Muscle of leg (tissue), 16 donors: ENCODE data around the gene ZCRB1. TPM values are rescaled to one million over a fixed set of nuclear protein-coding genes. Genes with fewer than 3 reads are reported as not detected.

ENCODE experiments used
- DNase-seq: peaks from one replicate; pipeline ENCODE4 v3.0.0; 2013
- H3K27ac ChIP-seq: one replicate; pipeline ENCODE4 v1.5.1; 2013; ENCODE audit warnings: mild to moderate bottlenecking, low read length, control low read depth
- H3K27me3 ChIP-seq: one replicate; pipeline ENCODE4 v1.6.1; 2013; ENCODE audit warnings: low read length; ENCODE audit not compliant: control insufficient read depth, insufficient read depth
- H3K36me3 ChIP-seq: one replicate; pipeline ENCODE4 v1.6.1; 2013; ENCODE audit warnings: low read length; ENCODE audit not compliant: control insufficient read depth, insufficient read depth
- H3K4me1 ChIP-seq: one replicate; pipeline ENCODE4 v1.6.1; 2013; ENCODE audit warnings: low read length; ENCODE audit not compliant: control insufficient read depth, insufficient read depth
- H3K4me3 ChIP-seq: one replicate; pipeline ENCODE4 v1.5.1; 2013; ENCODE audit warnings: low read length, control low read depth
- H3K9me3 ChIP-seq: replicated peaks from 2 replicates; pipeline ENCODE4 v1.6.1; 2013; ENCODE audit warnings: low read depth, low read length; ENCODE audit not compliant: control insufficient read depth
- WGBS: methylation state at CpG from one replicate; pipeline ENCODE4 v1.1.5; 2013; ENCODE audit warnings: missing lambda C conversion rate; ENCODE audit not compliant: insufficient coverage; 5-methylcytosine and 5-hydroxymethylcytosine counted together
- long read RNA-seq, 11 donors: transcript quantifications; one replicate each; lab custom pipeline, GENCODE V29; 2026
- polyA plus RNA-seq, 8 donors: library from polyadenylated mRNA; unstranded; fragments of 120-200 nt; gene quantifications; one replicate each; pipeline versions ENCODE4 v1.2.1 to v1.2.3, GENCODE V29; 2013; ENCODE audit warnings: inconsistent platforms in 1 of 8, low replicate concordance in 1 of 8; ENCODE audit not compliant: insufficient read length in 8 of 8, insufficient read depth in 1 of 8
- total RNA-seq: library from RNA; stranded (reverse); fragments of 120-200 nt; gene quantifications from one replicate; pipeline ENCODE4 v1.2.4, GENCODE V29; 2013

ZCRB1 gene, protein sequence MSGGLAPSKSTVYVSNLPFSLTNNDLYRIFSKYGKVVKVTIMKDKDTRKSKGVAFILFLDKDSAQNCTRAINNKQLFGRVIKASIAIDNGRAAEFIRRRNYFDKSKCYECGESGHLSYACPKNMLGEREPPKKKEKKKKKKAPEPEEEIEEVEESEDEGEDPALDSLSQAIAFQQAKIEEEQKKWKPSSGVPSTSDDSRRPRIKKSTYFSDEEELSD
- 81.8 TPM for total RNA-seq
- 10 to 100 TPM; 67.5 to 92.2 (median 77.9) TPM for polyA plus RNA-seq
- long read RNA-seq, donor 1, transcript ZCRB1-201 (8 exons, 1,827 nt): major isoform, 14 of 14 reads
- long read RNA-seq, donor 1, partial matches to known transcripts: 0 of 14 reads
- long read RNA-seq, donor 1, other reads (novel, unspliced or antisense): 0 of 14 reads
- long read RNA-seq, donor 2, partial matches to known transcripts: 0 of 1 reads
- long read RNA-seq, donor 2, other reads (novel, unspliced or antisense): 0 of 1 reads
- long read RNA-seq, donor 3, transcript ZCRB1-201 (8 exons, 1,827 nt): major isoform, 37 of 38 reads
- long read RNA-seq, donor 3, partial matches to known transcripts: 0 of 38 reads
- long read RNA-seq, donor 3, other reads (novel, unspliced or antisense): 0 of 38 reads
- long read RNA-seq, donor 4, transcript ZCRB1-201 (8 exons, 1,827 nt): major isoform, 9 of 54 reads
- long read RNA-seq, donor 4, partial matches to known transcripts: 39 of 54 reads
- long read RNA-seq, donor 4, other reads (novel, unspliced or antisense): 6 of 54 reads
- long read RNA-seq, donor 5, transcript ZCRB1-201 (8 exons, 1,827 nt): major isoform, 57 of 86 reads
- long read RNA-seq, donor 5, partial matches to known transcripts: 29 of 86 reads
- long read RNA-seq, donor 5, other reads (novel, unspliced or antisense): 0 of 86 reads
- long read RNA-seq, donor 6, transcript ZCRB1-201 (8 exons, 1,827 nt): major isoform, 57 of 280 reads
- long read RNA-seq, donor 6, partial matches to known transcripts: 193 of 280 reads
- long read RNA-seq, donor 6, other reads (novel, unspliced or antisense): 30 of 280 reads
- long read RNA-seq, donor 7, transcript ZCRB1-201 (8 exons, 1,827 nt): major isoform, 32 of 159 reads
- long read RNA-seq, donor 7, partial matches to known transcripts: 106 of 159 reads
- long read RNA-seq, donor 7, other reads (novel, unspliced or antisense): 19 of 159 reads
- long read RNA-seq, donor 8, transcript ZCRB1-201 (8 exons, 1,827 nt): major isoform, 13 of 31 reads
- long read RNA-seq, donor 8, partial matches to known transcripts: 18 of 31 reads
- long read RNA-seq, donor 8, other reads (novel, unspliced or antisense): 0 of 31 reads
- long read RNA-seq, donor 9, transcript ZCRB1-201 (8 exons, 1,827 nt): major isoform, 24 of 40 reads
- long read RNA-seq, donor 9, partial matches to known transcripts: 16 of 40 reads
- long read RNA-seq, donor 9, other reads (novel, unspliced or antisense): 0 of 40 reads
- long read RNA-seq, donor 10, transcript ZCRB1-201 (8 exons, 1,827 nt): major isoform, 33 of 220 reads
- long read RNA-seq, donor 10, partial matches to known transcripts: 164 of 220 reads
- long read RNA-seq, donor 10, other reads (novel, unspliced or antisense): 22 of 220 reads
- long read RNA-seq, donor 11, transcript ZCRB1-201 (8 exons, 1,827 nt): major isoform, 25 of 83 reads
- long read RNA-seq, donor 11, partial matches to known transcripts: 41 of 83 reads
- long read RNA-seq, donor 11, other reads (novel, unspliced or antisense): 17 of 83 reads

- DNase-seq: peak; percentile 94
- peak within 1 kb of the TSS; percentile 96 for H3K27ac ChIP-seq
- WGBS: under 1% methylated on average over 54 of the region's 55 CpGs
- no peaks in the 10 kb centered on the region for H3K9me3 ChIP-seq
- no peaks in the 10 kb centered on the region for H3K27me3 ChIP-seq
- H3K36me3 ChIP-seq: peaks cover 4% of the 10 kb centered on the region
- peaks cover 11% of the 10 kb centered on the region for H3K4me1 ChIP-seq
- H3K4me3 ChIP-seq: peak within 1 kb of the TSS; percentile 91
These were observed at the start of gene ZCRB1, which contains the start of gene PPHLN1 for GRCh38 chr12:42325653-42326474. ZCRB1 (minus strand) TSS chr12:42326094; CDS start chr12:42324102, 1,992 bp downstream. PPHLN1 (plus strand) TSS chr12:42326167; CDS start chr12:42335903, 9,736 bp downstream.

DNA sequence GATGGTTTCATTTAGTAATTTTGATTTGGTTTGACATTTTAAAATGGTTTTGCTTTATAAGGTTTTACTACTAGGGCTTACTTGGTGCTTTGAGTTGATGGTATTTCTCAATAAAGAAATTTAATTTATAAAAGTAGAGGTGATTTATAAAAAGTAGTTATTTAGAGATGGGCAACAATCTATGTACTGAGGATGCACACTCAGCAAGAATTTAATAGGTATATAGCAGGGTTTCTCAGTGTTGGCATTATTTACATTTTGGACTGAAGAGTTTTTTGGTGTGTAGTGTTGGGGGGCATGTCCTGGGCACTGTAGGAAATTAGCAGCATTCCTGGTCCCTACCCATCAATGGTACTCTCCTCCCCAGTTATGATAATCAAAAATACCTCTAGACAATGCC lies 47.8 kb upstream of the ZCRB1 start:
- Histone ChIP-seq H3K27me3 (no peaks in the 10 kb centered on the region), H3K36me3 (peaks cover 4% of the 10 kb centered on the region), H3K4me3 (no peak overlapping the region), H3K4me1 (no peaks in the 10 kb centered on the region), H3K27ac (no peak overlapping the region), H3K9me3 (no peaks in the 10 kb centered on the region)
- no peak for DNase-seq

DNA sequence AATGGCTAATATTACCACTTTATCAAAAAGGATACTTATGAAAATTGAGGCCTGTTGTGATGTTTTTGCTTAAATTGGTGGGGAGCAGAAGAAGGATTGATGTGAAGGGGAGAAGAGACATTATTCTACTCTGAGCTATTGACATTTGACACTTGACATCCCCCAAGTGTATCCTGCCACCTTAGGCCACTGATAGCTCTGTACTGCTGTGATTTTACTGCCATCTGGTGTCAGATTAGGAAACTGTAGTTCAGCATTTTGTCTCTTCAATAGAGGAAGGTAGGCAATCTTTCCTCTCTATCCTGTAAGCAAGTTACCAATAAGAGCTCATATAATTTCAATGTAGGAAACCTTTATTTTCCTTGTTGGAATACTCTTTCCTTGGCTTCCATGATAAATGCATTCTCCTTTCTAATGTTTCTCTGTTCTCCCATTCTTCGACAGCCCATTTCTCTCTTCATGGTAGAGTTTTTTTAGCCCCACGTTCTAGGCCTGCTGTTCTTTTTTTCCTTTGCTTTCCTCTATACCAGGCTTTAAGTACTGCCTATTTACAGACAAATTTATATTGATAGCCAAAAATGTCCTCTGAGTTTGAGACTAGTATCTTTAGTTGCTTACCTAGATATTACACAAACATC lies 46.4 kb upstream of the ZCRB1 start:
- H3K27me3 ChIP-seq: no peaks in the 10 kb centered on the region
- WGBS: 100% methylated on average over 1 of the region's 2 CpGs
- no peaks in the 10 kb centered on the region for H3K9me3 ChIP-seq
- H3K4me3 ChIP-seq: no peak overlapping the region
- H3K4me1 ChIP-seq: no peaks in the 10 kb centered on the region
- peaks cover 4% of the 10 kb centered on the region for H3K36me3 ChIP-seq
- H3K27ac ChIP-seq: no peak overlapping the region
- peak; percentile 47 for DNase-seq

DNA sequence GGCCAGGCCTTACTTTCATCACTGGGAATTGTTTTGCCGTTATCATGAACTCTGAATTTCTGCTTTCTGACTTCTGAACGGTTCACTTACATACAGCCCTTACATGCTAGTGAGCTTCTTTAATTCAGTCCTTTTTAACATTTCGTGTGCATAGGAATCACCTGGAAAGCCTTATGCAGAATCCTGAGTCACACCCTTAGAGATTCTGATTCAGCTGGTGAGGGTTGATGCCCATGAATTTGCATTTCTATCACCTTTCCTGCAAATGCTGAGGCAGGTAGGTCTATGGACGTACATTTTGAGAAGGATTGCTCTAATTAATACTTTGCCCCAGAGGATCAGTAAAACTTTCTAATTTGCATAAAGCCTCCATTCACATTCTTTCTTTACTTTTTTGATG lies 44.1 kb upstream of the ZCRB1 start:
- H3K36me3 ChIP-seq: no peaks in the 10 kb centered on the region
- no peak overlapping the region for H3K4me3 ChIP-seq
- no peak for DNase-seq
- WGBS: no CpG with 5 or more reads among the region's 4 CpGs
- H3K27ac ChIP-seq: no peak overlapping the region
- H3K9me3 ChIP-seq: no peaks in the 10 kb centered on the region
- no peaks in the 10 kb centered on the region for H3K27me3 ChIP-seq
- no peaks in the 10 kb centered on the region for H3K4me1 ChIP-seq

- no peak for DNase-seq
- no peaks in the 10 kb centered on the region for H3K9me3 ChIP-seq
- no peaks in the 10 kb centered on the region for H3K4me1 ChIP-seq
- H3K36me3 ChIP-seq: no peaks in the 10 kb centered on the region
- H3K4me3 ChIP-seq: no peak overlapping the region
- WGBS: no CpG with 5 or more reads among the region's 5 CpGs
- no peak overlapping the region for H3K27ac ChIP-seq
- no peaks in the 10 kb centered on the region for H3K27me3 ChIP-seq
These were observed 39.6 kb upstream of the ZCRB1 start for GRCh38 chr12:42365486-42365885.

DNA sequence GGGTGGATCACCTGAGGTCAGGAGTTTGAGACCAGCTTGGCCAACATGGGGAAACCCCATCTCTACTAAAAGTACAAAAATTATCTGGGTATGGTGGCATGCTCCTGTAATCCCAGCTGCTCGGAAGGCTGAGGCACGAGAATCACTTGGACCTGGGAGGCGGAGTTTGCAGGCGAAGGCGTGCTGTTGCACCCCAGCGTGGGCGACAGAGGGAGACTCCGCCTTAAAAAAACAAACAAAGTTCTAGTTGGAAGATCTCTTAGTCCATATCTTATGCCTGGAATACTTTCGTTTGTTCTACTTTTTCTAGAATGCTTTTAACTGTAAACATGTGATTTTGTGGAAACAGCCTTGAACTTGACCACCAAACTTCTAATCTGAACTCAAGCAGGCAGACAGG lies 38.8 kb upstream of the ZCRB1 start:
- H3K27ac ChIP-seq: no peak overlapping the region
- 83% methylated on average over 7 of the region's 9 CpGs for WGBS

GRCh38 chr12:42362647-42363260 lies 36.9 kb upstream of the ZCRB1 start:
- no peak overlapping the region for H3K27ac ChIP-seq
- H3K9me3 ChIP-seq: no peaks in the 10 kb centered on the region
- no peak for DNase-seq
- H3K27me3 ChIP-seq: no peaks in the 10 kb centered on the region
- no peaks in the 10 kb centered on the region for H3K4me1 ChIP-seq
- no peaks in the 10 kb centered on the region for H3K36me3 ChIP-seq
- no peak overlapping the region for H3K4me3 ChIP-seq

More for the DNA sequence above, 38.8 kb upstream of the ZCRB1 start:
- H3K4me3 ChIP-seq: no peak overlapping the region
- H3K9me3 ChIP-seq: no peaks in the 10 kb centered on the region
- H3K36me3 ChIP-seq: no peaks in the 10 kb centered on the region
- DNase-seq: no peak
- H3K4me1 ChIP-seq: no peaks in the 10 kb centered on the region
- no peaks in the 10 kb centered on the region for H3K27me3 ChIP-seq

DNA sequence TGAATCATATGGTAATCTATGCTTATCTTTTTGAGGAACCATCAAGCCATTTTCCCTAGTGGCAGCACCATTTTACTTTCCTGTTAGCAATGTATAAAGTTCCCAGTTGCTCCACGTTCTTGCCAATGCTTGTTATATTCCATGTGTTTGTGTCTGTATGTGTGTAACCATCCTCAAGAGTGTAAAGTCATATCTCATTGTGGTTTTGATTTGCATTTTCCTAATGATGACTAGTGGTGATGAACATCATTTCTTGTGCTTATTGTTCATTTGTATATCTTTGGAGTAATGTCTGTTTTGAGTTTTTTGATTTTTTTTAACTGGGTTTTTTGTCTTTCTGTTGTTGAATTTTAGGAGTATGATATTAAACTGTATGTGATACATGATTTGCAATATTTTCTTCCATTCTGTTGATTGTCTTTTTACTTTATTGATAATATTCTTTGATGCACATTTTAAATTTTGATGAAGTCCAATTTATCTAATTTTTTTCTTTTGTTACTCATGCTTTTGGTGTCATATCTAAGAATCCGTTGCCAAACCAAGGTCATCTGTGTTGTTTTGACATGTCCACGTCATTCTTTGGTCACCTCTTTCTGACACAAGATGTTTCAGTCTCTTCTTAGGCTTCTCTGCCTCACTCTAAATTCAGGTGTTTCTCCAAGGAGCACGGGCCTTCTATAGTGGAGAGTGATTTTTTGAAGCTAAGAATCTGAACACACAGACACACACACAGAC lies 36.2 kb upstream of the ZCRB1 start:
- no peaks in the 10 kb centered on the region for H3K36me3 ChIP-seq
- WGBS: no CpG with 5 or more reads among the region's 4 CpGs
- H3K4me3 ChIP-seq: no peak overlapping the region
- H3K9me3 ChIP-seq: no peaks in the 10 kb centered on the region
- H3K27me3 ChIP-seq: no peaks in the 10 kb centered on the region
- no peak overlapping the region for H3K27ac ChIP-seq
- no peak for DNase-seq
- no peaks in the 10 kb centered on the region for H3K4me1 ChIP-seq
